ENCODE measurements around the gene KSR2.

KSR2 gene

DNA sequence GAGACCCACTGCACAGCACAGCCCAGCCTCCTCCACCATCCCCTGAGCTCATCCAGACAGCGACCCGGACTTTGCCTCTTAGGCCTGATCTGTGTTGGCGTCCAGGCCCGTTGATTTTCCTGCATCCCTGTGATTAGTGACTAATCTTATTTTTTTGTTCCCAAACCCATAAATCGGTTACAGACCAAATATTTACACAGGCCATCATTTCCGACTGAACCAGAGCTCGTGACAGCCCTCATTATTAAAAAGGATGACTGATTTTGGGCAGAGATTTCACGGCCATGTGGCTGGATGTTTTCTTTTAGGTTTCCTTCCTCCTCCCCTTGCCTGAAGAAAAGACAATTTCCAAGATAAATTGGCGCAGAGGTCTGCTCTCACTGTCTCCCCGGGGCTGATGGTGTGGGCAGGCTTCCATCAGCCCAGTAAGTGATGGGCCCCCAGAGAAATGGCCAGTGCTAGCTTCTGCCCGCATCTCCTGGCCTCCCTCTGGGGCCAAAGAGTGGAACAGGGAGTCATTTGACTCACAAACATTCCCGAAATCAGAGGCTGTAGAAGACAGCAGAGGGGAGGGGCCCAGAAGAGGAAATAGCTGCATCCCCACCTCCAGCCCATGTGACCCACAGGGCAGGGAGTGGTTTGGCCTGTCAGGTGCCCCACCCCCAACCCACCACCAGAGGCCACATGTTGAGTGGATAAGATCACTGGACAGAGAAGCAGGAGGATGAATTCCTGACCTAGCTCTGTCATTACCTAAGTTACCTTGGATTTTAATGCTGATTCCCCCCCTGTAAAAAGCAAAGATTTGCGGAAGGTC is 283.5 kb downstream of the KSR2 start:
- TF ChIP-seq, protein P1, sequence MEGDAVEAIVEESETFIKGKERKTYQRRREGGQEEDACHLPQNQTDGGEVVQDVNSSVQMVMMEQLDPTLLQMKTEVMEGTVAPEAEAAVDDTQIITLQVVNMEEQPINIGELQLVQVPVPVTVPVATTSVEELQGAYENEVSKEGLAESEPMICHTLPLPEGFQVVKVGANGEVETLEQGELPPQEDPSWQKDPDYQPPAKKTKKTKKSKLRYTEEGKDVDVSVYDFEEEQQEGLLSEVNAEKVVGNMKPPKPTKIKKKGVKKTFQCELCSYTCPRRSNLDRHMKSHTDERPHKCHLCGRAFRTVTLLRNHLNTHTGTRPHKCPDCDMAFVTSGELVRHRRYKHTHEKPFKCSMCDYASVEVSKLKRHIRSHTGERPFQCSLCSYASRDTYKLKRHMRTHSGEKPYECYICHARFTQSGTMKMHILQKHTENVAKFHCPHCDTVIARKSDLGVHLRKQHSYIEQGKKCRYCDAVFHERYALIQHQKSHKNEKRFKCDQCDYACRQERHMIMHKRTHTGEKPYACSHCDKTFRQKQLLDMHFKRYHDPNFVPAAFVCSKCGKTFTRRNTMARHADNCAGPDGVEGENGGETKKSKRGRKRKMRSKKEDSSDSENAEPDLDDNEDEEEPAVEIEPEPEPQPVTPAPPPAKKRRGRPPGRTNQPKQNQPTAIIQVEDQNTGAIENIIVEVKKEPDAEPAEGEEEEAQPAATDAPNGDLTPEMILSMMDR (IDR thresholded peaks at IDR 0.05) = no peak

DNA sequence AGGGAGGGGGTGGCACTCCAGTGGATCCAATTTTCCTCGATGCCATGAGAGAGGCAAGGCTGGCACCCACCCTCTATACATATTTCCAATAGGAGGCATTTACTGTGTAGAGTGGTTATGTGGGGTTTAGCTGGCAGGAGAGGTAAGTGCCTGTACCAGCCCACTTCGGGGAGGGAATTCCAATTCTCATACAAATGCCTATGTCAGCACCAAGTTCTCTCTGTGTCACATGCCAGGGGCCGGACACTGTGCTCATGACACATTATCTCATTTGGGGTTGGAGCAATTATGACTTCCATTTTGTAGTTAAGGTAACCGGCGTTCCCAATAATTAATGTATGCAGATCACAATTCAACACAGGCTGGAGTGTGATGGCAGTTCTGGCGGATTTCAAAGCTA is 284.3 kb downstream of the KSR2 start:
- TF ChIP-seq, protein P1 (IDR thresholded peaks at IDR 0.05) = no peak

DNA sequence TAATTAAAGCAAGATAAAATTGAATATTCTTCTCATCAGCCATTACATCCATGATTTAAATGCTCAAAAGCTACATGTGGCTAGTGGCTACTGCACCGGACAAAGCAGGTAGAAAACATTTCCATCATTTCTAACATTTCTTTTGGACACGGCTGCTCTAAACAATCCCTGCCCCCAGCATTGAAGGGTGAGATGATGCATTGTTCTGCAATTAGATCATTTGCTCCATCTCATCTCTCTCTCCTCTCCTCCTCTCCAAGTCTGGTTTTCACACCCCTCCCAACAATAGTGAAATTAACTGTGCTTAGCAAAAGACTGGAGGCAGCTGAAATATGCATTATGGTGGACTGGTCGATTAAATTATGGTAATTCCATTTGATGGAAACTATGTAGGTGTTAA is 288.5 kb downstream of the KSR2 start:
- TF ChIP-seq, protein P1 (IDR thresholded peaks at IDR 0.05) = no peak

DNA sequence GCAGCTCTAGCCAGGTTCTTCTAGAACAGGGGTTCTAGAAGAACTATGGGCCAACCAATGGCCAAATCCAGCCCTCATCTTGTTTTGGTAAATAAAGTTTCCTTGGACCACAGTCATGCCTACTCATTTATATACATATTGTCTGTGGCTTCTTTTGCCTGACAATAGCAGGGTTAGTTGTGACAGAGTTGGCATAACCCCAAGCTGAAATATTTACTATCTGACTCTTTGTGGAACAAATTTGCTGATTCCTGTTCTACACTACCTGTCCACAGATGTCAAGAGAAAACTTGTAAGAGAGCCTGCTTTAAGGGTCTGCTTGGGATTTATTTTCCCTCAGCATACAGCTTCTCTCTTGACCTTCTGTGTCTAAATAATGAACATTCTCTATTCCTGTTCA is 289.0 kb downstream of the KSR2 start:
- TF ChIP-seq, protein P1 (IDR thresholded peaks at IDR 0.05) = no peak

DNA sequence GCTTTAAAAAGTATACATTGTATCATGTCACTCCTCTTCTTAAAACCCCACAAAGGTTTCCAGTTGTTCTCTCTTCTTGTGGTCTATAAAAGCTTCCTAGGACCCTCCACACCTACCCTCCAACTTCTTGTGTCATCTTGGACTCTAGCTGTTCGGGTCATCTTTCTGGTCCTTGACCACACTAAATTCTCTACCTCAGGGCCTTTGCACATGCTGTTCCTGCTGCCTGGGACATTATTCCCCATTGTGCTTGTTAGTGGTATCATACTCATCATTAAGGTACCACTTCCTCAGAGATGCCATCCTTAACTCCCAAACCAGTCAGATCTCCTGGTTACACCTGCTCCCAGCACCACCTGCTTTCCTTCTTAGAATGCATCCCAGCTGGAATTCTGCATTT is 294.0 kb downstream of the KSR2 start:
- TF ChIP-seq, protein P1 (IDR thresholded peaks at IDR 0.05) = no peak

DNA sequence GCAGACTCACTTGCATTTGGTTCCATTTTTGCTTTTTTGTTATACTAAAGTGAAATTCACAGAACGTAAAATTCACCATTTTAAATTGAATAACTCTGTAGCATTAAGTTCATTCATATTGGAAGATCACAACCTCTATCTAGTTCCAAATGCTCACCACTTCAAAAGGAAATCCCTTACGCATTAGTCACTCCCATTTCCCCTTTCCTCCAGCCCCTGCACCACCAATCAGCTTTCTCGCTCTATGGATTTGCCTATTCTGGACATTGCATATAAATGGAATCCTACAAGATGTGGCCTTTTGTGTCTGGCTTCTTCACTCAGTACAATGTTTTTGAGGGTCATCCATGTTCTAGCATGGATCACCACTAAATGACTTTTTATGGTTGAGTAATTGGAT is 294.5 kb downstream of the KSR2 start:
- TF ChIP-seq, protein P1 (IDR thresholded peaks at IDR 0.05) = no peak

DNA sequence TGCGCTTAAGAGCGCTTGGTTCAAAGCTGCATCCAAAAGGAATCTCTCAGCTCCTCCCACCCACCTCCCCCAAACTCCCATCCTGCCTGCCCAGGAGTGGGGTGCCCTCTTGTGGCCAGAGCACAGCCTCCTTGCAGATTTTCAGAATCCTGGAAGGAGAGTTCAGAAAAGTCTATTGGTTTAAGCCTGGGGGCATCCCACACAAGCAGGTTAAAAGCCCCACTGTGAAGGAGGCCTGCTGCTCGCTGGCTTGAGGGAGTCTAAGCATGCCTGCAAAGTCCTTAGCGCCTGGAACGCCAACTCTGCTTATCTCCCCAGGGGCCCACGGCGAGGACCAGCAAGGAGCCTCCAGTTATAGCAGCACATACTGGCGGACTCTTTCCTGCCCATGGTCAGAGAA is 297.1 kb downstream of the KSR2 start:
- TF ChIP-seq, protein P1 (IDR thresholded peaks at IDR 0.05) = peak; percentile 74
